ENCODE results near the gene SLC2A1.
A peak's percentile ranks its signal among the peaks of the same experiment; 100 is the strongest.
"Not testable (repeated sequence)": the region's sequence is repeated elsewhere in the genome, so short reads cannot be mapped to it uniquely, and the experiment has no call there.

Gene SLC2A1

DNA sequence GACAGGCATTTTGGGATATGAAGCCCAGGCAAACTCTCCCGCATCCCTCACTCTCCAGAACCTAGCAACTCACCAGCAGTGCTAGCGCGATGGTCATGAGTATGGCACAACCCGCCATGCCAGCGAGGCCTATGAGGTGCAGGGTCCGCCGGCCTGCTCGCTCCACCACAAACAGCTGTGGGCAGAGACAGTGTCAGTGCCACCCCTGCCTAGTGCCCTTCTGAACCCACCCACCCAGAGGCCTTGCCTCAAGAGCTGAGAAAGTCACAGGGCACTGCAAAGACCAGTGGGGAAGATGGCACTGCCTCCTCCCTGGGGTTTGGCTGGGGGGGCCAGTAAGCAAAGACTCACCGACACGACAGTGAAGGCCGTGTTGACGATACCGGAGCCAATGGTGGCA is 29.8 kb downstream of the SLC2A1 start:
- no peak for TF ChIP-seq GATA1 (IDR thresholded peaks at IDR 0.05; ENCODE audit: low read depth, low read length)
- TF ChIP-seq POLR2A (IDR thresholded peaks at IDR 0.05; ENCODE audit: low read length): no peak
- no peak for DNase-seq

DNA sequence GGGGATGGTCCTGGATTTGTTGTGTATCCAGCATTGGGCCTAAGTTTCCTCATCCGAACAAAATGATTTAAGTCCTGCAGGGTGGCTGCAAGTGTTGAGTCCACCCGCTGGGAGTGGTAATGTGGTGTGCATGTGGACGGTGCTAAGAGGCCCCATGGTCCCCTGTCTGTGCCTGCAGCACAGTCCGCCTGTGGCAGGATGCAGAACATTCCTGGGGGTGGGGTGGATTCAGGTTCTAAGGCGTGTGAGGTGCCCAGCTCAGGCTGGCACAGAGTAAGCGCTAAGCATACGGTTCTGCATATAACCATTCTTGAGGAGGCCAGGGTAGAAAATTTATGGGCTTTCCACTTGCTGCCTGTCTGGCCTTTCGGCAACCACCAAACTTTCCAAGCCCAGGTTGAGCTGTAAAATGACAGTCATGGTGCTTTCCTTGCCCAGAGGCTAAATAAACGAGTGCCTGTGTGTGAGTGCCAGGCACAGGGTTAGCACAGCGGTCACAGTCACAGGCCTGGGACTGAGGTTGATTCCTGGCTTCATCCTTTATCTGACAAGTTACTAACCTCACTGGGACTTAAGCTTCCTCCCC is 30.7 kb downstream of the SLC2A1 start:
- no peak for DNase-seq

DNA sequence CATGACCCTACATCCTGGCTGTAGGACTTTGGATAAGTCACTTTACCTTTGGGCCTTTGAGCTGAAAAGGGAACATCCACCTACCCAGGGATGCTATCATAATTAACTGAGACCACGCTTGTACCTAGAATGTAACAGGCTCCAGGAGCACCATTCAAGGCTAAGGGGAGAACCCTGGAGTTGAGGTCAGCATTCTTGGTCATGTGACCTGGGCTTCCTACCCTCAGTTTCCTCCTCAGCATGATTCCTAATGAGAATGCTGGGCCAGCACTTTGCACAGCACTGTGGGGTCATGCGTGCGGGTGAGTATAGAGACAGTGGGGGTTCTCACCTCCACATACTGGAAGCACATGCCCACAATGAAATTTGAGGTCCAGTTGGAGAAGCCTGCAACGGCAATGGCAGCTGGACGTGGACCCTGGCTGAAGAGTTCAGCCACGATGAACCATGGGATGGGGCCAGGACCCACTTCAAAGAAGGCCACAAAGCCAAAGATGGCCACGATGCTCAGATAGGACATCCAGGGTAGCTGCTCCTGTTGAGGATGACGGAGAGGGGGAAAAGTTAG is 31.3 kb downstream of the SLC2A1 start:
- no peak for TF ChIP-seq GATA1 (IDR thresholded peaks at IDR 0.05; ENCODE audit: low read depth, low read length)
- TF ChIP-seq POLR2A (IDR thresholded peaks at IDR 0.05; ENCODE audit: low read length): no peak
- no peak for DNase-seq

More for the DNA sequence above, 30.7 kb downstream of the SLC2A1 start:
- TF ChIP-seq POLR2A (IDR thresholded peaks at IDR 0.05; ENCODE audit: low read length): no peak
- no peak for TF ChIP-seq GATA1 (IDR thresholded peaks at IDR 0.05; ENCODE audit: low read depth, low read length)

DNA sequence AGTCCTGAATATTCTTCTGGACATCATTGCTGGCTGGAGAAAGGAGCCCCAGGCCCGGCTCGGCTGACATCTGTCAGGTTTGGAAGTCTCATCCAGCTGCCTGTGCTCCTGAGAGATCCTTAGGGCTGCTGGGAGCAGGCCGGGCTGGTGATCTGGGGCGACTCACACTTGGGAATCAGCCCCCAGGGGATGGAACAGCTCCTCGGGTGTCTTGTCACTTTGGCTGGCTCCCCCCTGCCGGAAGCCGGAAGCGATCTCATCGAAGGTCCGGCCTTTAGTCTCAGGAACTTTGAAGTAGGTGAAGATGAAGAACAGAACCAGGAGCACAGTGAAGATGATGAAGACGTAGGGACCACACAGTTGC is 31.8 kb downstream of the SLC2A1 start:
- TF ChIP-seq POLR2A (IDR thresholded peaks at IDR 0.05; ENCODE audit: low read length) (no peak), GATA1 (IDR thresholded peaks at IDR 0.05; ENCODE audit: low read depth, low read length) (no peak)
- DNase-seq: no peak

DNA sequence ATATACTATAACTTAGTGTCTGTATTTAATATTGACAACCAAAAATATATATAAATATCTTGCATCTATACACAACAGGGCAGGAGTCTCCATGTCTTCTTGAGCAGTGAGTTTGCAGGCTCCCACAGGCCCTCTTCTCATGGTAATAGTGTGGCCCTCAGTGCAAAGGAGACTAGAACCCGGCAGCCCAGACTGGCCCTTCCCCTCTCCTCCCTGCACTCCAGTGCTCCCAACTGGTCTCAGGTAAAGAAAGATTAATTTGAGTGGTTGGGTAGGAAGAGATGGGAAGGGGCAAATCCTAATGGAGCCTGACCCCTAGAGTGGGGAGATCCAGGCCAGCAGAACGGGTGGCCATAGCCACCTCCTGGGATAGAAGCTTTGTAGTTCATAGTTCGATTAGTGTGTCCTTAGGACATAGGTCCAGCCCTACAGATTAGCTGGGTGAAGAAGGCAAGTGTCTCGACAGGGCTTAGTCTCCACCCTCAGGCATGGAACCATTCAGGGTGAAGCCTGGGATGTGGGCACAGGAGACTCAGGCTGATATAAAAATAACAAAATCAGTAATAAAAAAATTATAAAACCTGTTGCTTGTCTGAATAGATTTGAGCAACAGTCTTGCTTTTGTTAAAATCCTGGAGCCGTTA is 32.3 kb downstream of the SLC2A1 start:
- DNase-seq: no peak
- no peak for TF ChIP-seq GATA1 (IDR thresholded peaks at IDR 0.05; ENCODE audit: low read depth, low read length)
- no peak for TF ChIP-seq POLR2A (IDR thresholded peaks at IDR 0.05; ENCODE audit: low read length)

DNA sequence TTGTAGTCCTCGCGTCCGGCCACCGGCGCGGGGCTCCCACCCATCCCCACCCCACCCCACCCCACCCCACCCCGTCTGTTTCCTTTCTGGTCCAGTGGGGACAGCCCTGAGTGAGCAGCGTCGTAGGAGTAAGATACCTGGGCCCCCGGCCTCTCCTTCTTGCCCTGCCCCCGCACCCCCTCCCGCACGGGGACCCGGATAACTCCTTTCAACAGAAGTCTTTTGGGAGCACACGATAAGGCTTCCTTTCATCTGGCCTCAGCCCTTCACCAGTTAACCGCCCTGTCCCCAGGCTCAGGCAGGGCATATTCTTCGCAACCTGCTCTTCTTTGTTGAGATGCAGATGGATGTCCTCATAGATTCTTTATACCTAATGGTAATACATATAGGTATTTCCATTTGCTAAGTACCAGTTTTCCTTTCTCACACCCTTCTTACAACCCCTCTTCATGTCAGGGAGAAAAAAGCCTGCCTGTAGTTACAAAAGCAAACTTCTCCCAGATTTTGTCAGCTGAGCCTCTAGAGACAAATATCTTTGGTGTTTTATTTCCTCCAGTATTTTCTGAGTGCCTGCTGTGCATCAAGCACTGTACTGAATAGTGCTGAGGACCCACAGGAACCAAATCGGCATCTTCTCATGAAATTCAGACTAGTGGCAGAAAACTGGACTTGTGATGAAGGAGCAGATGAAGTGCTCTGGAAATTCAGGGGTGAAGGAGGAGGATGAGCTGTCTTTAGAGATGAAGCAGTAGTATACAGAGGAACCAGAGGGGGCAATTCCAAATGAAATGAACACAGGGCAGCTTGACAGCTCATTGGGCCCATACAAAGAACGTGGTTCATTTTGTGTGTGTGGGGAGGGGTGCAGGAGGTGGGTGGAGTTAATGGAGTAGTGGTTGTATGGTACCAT is 33.6 kb downstream of the SLC2A1 start:
- DNase-seq: peak; percentile 96
- TF ChIP-seq GATA1 (IDR thresholded peaks at IDR 0.05; ENCODE audit: low read depth, low read length) (no peak), POLR2A (IDR thresholded peaks at IDR 0.05; ENCODE audit: low read length) (peak; percentile 34)

DNA sequence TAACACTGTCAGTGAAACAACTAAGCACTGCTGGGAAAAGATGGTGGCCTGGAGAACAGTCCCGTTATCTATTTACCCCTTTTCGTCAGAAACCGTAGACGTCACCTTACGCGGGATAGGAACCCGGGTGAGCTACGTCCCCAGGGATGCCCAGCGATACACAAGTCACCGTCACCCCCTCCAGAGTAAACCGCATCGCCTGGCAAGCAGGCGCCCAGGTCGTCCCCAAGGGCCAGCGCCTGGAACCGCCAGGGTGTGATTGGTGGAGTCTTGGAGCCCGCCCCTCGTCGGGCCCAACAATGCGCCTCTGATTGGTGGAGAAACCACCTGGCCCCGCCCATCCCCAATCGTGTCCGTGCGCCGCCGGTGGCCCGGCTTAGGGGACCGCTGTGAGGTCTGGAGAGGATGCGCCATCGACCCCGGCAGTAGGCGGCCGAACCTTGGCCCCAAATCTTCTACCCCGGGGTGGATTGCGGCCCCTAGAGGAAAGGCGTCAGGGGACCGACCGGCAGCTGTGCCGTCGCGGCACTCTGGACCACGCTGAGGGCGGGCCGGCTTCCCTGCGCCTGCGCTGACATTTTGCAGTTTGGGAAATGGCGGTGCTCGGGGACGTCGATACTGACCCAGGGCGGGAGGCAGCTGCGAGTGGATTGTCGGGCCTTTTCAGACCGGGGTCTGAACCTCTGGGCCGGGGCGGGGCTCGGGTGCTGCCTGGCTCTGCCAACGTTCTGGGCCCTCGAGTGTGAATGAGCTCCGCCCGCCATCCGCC is 34.4 kb downstream of the SLC2A1 start:
- DNase-seq: peak; percentile 95 to 97
- TF ChIP-seq GATA1 (IDR thresholded peaks at IDR 0.05; ENCODE audit: low read depth, low read length) (no peak), POLR2A (IDR thresholded peaks at IDR 0.05; ENCODE audit: low read length) (peak; percentile 87)

DNA sequence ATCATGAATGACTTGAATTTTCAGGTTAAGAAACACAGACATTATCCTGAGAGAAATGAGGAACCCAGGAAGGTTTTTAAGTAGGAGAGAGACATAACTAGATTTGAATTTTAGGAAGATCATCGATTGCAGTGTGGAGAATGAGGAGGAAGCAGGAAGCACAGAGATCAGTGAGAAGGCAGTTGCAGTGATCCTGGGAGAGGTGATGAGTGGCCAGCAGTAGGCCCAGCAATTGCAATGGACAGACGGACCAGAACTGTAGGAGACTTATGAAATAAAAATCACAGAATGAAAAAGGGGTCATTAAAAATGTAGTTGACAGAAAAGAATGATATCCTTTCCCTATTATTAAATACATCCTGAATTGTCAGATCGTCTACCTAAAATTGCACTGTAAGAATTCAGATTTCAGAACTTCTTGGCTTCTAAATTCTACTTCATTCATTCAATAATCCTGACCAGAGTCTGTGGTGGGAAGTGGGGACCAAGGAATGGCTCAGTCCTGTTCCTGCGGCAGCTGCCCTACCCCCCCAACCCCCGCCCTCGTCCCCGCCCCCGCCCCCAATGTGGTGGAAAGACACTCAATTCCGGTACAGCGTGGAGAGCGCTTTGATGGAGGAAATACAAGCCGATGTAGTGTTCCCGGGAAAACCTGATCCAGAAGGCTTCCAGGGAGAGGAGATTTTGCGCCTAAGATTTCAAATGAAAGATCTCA is 35.1 kb downstream of the SLC2A1 start:
- DNase-seq: no peak
- TF ChIP-seq POLR2A (IDR thresholded peaks at IDR 0.05; ENCODE audit: low read length) (no peak), GATA1 (IDR thresholded peaks at IDR 0.05; ENCODE audit: low read depth, low read length) (no peak)

DNA sequence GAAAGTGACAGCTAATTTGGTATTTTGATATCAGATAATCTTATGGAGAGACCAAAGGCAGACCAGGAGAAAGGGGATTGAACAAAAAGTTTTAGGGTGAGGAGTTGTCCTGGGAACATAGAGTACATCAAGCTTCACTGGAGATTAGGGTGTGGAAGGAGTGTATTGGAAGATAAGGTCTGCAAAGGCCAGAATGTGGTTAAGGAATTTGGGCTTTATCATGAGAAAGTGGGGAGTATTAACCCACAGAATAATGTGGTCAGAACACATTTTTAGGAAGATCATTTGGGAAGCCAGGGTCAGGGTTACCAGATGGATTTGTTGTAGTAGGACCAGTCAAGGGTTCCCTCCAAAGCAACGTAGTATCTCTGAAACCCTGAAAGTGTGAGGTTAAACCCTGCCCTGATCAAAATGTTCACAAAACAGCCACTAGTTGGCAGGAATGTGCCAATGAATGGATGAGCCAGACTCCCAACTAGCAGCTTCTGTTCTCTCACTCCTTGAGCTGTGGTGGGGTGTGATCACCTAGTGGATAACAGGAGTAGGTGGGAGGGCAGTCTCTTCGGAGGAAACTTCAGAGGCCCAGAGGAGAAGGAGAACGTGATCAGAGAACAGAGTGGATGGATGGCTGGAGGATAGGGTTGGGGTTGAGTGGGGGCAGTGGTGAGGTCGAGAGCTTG is 35.8 kb downstream of the SLC2A1 start:
- peak; percentile 83 to 85 for DNase-seq
- no peak for TF ChIP-seq GATA1 (IDR thresholded peaks at IDR 0.05; ENCODE audit: low read depth, low read length)
- TF ChIP-seq POLR2A (IDR thresholded peaks at IDR 0.05; ENCODE audit: low read length): no peak

DNA sequence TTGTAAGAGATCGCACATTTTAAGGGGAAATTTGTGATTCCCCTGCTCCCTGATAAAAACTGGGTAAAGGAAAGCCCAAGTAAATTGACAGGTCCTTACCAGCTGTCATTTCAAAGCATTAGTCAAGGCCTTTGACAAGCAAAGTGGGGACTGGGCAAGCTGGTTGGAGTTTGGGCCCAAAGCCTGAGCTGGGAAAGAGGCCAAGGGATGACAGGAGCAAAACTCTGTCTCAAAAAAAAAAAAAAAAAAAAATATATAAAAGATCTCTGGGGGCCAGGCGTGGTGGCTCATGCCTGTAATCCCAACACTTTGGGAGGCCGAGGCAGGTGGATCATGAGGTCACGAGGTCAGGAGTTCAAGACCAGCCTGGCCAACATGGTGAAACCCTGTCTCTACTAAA is 36.9 kb downstream of the SLC2A1 start:
- DNase-seq: no peak
- TF ChIP-seq GATA1 (IDR thresholded peaks at IDR 0.05; ENCODE audit: low read depth, low read length) (no peak), POLR2A (IDR thresholded peaks at IDR 0.05; ENCODE audit: low read length) (no peak)

DNA sequence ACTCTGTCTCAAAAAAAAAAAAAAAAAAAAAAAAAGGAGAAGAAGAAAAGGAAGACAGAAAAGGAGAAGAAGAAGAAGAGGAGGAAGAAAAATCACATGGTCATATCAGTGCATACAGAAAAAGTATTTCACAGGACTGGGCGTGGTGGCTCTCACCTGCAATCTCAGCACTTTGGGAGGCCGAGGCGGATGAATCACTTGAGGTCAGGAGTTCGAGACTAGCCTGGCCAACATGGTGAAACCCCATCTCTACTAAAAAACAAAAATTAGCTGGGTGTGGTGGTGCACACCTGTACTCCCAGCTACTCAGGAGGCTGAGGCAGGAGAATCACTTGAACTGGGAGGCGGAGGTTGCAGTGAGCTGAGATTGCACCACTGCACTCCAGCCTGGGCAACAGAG is 39.0 kb downstream of the SLC2A1 start:
- DNase-seq: not testable (repeated sequence)

DNA sequence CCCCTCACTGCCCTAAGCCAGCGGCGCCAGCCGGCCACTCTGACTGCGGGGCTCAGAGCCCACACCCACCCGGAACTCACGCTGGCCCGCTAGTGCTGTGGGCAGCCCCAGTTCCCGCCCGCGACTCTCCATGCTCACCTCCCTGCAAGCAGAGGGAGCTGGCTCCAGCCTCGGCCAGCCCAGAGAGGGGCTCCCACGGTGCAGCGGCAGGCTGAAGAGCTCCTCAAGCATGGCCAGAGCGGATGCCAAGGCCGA is 41.5 kb downstream of the SLC2A1 start:
- TF ChIP-seq POLR2A (IDR thresholded peaks at IDR 0.05; ENCODE audit: low read length): no peak
- no peak for DNase-seq

DNA sequence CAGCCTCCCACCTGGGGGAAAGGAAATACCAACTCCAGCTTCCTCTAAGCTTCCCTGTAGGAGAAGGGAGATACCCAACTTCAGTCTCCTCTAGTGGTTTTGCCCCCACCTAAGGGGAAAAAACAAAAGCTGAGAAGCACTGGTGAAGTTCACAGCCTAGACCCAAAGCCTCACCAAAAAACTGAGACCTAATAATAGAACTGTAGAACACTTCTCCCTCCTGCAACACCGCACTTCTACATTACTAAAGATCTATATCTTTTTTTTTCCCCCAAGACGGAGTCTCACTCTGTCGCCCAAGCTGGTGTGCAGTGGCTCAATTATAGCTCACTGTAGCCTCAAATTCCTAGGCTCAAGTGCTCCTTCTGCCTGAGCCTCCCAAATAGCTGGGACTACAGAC is 43.2 kb downstream of the SLC2A1 start:
- TF ChIP-seq POLR2A (IDR thresholded peaks at IDR 0.05; ENCODE audit: low read length) (no peak), GATA1 (IDR thresholded peaks at IDR 0.05; ENCODE audit: low read depth, low read length) (no peak)
- no peak for DNase-seq

All from erythroblast (primary cell).